Left ventricle myocardium superior (tissue), 1 donor: ENCODE measurements around the gene EXOC6. TPM values are rescaled to one million over a fixed set of nuclear protein-coding genes. Genes with fewer than 3 reads are reported as not detected.

Source experiments
- ATAC-seq: fragments of 200-7000 bp; cut with Tn5 transposase; one replicate; pipeline ENCODE4 v1.9.1; 2020; ENCODE audit warnings: mild to moderate bottlenecking, moderate library complexity
- DNase-seq: peaks from one replicate; pipeline ENCODE4 v3.0.0-alpha.2; 2020
- intact Hi-C: fragments of 100-400 bp; cut with micrococcal nuclease; formaldehyde crosslinking; loops from one replicate; pipeline ENCODE4 v1.11.0; 2022
- total RNA-seq: library from RNA; stranded (reverse); fragmentation: NEBNext Ultra II Directional; extraction: Animal tissue kit (Norgen Biotek cat#: 25700); gene quantifications from one replicate; pipeline ENCODE4 v1.2.1, GENCODE V29; 2021
- donor health status: DM: no; HTN: yes; CAD: no; lungs with severe emphysema.

EXOC6 gene
- total RNA-seq, 1 donor from 2014 or later: 9.2 TPM

DNA sequence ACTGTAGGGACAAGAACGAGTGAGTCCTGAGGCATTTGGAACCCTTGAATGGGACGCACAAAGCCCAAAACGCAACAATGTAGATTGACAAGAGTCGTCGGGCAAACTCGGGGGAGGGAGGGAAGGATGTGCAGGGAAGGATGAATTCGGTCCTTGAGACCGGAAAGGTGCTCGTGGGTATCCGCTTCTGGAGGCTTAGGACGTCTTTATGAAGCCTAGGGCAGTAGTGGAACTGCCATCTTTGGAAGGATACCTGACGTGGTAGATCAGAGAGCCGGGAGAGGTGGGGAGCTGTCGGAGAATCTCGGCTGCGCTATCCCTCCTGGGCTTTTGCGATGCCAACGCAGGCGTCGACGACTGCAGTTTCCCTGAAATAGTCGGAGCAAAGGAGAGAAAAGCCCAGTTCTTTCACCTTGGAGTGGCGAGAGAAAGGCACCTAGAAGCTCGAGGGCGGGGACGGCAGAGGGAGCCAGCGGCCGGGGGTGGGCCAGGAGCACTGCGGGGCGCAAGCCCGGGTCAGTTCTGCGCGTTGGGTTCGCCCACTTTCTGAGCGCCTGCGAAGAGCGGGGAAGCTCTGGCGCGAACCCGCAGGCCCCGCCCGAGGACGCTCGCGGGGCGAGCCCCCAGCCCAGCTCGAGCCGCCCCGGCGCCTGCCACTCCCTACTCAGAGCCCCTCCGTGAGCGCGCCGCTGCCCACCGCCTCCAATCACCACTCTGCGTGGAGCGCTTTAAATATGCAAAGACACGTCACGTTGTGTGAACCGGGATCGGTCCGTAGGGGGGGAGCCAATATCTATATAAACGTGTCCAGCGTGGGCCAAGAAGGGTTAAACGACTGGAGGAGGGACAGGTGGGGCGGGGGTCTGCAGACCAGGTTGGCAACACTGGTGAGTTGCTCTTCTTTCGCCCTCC is 211.9 kb downstream of the EXOC6 start, which contains the start of gene CYP26C1:
Gene CYP26C1, plus strand, starts transcription at position 824 of the 912 bp plus-strand sequence. CDS start 466 bp downstream, outside the sequence.
- DNase-seq: no peak
- intact Hi-C loops: no loop called here
- ATAC-seq: no peak

DNA sequence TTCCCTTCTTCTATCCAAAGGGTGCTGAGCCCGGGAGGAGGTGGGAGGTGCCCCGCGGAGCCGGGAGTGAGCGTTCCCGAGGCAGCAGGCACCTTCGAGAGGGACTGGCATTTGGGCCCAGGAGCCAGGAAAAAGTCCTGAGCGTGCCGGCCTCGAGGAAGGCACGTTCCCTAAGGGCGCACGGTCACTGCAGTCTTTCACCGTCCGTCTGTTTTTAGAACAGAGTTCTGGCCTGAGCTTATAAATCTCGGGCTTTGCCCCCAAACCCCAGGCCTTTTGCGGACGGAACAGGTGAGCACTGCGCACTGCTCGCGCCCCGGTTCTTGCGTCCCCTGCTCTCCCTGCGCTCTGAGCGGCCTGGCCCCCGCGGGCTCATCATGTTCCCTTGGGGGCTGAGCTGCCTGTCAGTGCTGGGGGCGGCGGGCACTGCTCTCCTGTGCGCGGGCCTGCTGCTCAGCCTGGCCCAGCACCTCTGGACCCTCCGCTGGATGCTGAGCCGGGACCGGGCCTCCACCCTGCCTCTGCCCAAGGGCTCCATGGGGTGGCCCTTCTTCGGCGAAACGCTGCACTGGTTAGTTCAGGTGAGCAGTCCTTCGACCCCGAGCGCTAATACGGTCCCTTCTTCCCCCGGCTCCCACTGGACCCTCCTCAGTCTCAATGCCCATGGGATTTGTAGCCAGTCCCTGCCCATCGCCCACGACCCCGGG is 212.7 kb downstream of the EXOC6 start:
- intact Hi-C loops: no loop called here
- no peak for ATAC-seq
- no peak for DNase-seq

DNA sequence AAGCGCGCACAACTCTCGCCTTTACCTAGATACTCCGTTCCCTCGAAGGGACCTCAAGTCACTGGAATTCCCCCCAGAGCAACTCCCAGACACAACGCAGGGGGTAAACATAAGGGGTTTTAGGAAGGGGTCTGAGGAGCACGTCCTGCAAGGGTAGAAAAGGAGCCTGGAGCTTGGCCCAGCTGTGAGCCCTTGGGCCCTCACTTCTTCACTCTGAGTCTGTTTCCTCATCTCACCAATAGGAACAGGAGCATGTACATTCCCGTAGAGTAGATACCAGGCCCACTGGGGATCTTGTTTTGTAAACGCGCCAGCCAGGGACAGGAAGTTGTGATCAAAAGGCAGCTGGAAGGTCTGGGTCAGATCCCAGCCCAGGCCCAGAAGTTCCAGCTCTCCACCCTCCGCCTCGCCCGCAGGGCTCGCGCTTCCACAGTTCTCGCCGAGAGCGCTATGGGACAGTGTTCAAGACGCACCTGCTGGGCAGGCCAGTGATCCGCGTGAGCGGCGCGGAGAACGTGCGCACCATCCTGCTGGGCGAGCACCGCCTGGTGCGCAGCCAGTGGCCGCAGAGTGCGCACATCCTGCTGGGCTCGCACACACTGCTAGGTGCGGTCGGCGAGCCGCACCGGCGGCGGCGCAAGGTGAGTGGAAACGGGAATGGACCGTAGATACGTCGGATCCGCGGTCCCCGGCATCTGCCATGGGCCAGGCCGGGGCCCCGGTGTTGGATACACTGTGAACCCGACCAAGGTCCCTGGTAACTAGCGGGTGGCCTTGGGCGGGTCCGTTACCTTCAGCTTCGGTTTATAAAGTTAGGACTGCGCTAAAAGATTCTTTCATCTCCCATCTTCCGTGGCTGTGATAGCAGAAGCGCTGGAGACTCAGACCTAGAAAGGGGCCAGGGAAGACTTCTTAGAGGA is 213.5 kb downstream of the EXOC6 start:
- ATAC-seq: peak; percentile 41
- no peak for DNase-seq
- intact Hi-C loops: no loop called here

DNA sequence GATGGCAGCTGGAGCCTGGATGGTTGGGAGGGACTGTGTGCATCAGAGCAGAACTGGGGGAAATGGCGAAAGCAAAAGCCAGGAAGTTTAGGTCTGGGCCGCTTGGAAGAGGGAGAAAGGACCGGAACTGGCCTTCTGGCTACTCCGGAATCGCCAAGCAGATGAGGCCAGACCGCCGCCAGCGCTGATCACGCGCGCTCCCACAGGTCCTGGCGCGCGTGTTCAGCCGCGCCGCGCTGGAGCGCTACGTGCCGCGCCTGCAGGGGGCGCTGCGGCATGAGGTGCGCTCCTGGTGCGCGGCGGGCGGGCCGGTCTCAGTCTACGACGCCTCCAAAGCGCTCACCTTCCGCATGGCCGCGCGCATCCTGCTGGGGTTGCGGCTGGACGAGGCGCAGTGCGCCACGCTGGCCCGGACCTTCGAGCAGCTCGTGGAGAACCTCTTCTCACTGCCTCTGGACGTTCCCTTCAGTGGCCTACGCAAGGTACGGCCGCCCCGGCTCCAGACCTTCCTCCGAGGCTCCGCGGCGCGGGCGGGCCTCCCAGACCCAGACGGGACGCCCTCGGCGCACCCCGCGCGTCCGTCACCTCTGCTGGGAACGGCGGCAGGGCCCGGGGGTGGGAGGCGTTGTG is 214.3 kb downstream of the EXOC6 start:
- DNase-seq (peak; percentile 36), ATAC-seq (peak; percentile 67)
- intact Hi-C loops: no loop called here

DNA sequence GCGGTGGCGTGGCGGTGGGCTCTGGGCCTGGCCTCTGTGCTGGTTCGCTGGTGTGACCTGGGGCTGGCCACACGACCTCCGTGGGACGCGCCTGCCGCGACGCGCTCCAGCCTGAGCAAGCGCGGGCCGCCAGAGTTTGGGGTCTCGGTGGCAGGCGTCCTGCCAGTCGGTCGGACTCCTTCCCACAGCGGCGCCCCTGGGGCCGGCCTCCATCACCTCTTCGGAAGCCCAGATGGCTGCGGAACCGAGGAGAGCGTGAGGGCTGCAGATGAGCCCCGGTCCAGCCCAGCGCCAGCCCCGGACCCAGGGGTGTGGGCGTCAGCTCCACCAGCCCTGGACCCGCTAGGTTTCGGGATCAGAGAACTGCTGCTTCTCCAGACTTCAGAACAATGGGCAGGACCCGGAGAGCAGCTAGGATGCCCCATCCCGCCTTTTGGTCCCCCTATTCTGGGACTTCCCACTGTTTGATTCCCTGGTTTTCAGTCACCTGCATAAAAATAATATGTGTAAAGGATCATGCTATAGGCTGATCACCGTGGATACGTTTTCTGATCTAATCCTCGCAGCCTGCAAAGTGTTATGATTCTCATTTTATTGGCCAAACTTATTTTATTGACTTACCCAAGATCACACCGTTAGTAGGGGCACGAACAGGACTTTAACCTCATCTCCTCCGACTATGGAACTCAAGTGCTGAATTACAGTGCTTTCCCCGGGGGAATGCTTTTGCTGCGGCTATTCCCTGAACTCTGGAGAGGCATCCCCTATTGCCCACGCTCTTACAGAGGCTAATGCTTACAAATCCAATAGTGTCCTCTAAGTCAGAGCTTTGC is 215.0 kb downstream of the EXOC6 start:
- no peak for ATAC-seq
- intact Hi-C loops: no loop called here
- DNase-seq: no peak

DNA sequence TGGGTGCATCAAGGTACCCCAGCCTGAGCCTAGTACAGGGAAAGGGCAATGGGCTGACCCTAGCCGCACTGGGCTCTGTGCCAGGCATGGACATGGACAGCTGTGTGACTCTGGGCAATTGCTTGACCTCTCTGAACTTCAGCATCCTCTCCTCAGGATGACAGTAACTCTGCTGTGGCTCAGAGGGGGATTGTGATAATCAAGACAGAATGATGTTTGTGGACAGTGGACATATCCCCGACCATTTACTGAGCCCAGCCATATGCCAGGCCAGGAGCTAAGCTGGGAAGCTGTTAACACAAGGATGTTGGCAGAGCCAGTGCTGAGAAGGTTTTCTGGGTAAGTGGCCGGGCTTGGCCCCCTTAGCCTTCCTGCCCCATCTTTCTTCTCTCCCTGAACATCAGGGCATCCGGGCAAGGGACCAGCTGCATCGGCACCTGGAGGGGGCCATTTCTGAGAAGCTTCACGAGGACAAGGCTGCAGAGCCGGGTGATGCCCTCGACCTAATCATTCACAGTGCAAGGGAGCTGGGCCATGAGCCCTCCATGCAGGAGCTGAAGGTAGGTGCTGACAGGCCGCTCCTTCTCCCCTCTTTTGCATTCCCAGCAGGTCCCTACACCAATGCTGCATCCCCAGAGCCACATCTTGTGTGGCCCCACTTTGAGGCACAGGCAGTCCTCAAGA is 215.8 kb downstream of the EXOC6 start:
- intact Hi-C loops: no loop called here
- DNase-seq (no peak), ATAC-seq (no peak)

DNA sequence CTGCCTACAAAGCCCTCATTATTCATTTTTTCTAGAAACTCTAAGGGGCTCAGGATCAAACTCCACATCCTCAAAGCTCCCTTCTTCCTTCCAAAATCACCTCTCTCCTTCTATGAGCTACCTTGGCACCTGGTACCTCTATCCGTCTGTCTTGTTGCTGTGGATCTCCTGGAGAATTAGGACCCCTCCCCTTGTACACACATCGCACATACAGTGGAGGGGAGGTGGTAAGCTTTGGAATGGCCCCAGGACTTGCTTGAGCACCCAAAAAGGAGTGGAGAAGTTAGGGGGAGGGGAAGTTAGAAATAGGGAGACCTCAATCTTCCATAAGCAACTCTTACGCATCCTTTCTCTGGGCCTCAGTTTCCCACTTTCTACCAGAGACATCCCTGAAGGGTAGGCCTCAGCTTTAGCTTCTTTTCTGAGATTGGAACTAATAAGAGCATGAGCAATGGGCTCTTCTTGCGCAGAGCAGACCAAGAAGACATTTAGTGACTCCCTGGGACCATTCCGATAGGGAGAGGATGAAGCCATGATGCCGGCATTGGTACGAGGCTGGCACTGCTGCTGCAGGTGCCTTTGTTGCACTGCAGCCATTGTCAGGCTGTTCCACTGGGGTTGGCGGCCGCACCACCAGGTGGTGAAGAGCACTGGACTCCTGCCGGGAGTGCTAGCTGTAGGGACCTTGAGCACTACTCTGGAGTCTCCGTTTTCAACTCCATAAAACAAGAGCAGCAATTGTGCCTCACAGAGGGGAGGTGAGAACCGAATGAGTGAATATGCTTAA is 216.7 kb downstream of the EXOC6 start:
- intact Hi-C loops: no loop called here
- ATAC-seq (no peak), DNase-seq (no peak)

DNA sequence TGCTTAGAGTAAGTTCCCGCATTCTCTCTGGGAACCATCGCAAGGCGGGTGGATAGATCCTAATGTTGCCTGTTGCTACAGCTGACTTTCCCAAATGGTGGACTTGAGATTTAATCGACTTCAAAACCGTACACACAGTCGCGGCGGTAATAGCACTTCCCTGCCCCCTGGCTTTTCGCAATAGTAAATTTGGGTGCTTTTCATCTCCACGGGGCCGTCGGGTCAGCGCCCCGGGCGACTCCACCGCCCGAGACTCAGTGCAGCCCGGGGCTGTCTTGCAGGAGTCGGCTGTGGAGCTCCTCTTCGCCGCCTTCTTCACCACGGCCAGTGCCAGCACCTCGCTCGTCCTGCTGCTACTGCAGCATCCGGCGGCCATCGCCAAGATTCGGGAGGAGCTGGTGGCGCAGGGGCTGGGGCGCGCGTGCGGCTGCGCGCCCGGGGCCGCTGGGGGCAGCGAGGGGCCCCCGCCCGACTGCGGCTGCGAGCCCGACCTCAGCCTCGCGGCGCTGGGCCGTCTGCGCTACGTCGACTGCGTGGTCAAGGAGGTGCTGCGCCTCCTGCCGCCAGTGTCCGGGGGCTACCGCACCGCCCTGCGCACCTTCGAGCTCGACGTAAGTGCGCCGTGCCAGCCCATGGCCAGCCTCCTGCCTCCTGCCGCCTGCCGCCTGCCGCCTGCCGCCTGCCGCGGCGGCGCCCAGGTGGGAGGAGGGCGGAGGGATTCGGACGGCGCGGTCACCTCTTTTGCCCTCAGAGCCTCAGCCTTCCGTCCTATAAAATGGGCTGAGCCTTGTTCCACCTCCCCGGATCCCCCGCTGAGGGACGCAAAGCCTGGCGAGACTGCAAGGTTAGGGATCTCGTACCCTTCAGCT is 217.6 kb downstream of the EXOC6 start:
- no peak for ATAC-seq
- intact Hi-C loops: no loop called here
- DNase-seq: no peak

DNA sequence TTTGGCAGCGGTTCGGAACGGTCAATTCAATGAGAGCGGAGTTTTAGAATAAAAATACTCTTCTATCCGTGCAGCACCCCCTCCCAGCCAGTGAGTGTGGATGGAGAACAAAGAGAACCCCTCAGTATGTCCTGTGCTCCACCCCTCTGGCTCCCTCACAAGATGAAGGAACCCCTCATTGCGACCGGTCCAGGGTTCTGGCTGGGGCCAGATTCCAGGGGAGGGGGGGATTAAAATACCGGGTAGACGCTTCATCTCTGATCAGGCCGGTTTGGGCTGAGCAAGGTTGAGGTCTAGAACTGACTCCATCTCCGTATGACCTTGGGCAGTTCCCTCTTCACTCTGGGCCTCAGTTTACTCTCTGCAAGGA is 218.2 kb downstream of the EXOC6 start:
- DNase-seq: no peak
- intact Hi-C loops: no loop called here
- ATAC-seq: no peak

DNA sequence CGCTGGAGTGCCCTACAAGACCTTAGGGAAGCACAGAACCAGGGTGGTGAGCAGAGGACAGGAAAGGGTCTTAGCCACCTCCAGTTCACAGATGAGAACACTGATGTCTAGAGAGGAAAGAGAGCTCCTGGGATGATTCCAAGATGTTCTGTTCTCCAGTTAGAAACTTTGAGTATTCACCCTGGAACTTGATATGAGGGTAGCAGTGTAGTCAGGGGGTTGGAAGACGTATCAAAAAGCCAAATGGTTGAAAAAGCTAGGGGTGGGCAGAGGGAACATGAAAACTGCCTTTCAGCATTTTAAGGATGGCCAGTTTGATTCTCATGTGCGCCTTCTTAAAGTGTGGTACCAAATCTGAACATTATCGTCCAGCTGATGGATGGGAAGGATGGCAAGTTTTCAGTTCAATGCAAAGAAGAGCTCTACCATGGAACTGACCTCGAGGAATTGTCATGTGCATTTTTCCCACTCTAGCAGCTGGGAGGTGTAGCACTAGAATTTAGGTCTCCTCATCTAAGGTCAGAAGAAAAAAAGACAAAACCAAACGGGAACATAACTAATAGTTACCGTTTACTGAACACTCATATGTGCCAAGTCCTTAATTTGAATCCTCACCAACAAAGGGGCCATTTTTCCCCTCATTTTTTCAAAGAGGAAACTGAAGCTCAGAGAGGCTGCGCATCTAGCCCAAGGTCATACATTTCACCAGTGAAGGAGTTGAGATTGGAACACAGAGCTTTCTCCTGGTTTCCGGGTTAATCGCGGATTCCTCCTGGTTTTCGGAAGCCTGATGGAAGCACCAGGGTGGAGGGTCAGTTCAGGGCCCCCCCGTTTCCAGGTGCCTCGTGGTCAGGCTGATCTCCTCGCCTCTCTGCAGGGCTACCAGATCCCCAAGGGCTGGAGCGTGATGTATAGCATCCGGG is 219.4 kb downstream of the EXOC6 start:
- no peak for ATAC-seq
- intact Hi-C loops: no loop called here
- DNase-seq: no peak

DNA sequence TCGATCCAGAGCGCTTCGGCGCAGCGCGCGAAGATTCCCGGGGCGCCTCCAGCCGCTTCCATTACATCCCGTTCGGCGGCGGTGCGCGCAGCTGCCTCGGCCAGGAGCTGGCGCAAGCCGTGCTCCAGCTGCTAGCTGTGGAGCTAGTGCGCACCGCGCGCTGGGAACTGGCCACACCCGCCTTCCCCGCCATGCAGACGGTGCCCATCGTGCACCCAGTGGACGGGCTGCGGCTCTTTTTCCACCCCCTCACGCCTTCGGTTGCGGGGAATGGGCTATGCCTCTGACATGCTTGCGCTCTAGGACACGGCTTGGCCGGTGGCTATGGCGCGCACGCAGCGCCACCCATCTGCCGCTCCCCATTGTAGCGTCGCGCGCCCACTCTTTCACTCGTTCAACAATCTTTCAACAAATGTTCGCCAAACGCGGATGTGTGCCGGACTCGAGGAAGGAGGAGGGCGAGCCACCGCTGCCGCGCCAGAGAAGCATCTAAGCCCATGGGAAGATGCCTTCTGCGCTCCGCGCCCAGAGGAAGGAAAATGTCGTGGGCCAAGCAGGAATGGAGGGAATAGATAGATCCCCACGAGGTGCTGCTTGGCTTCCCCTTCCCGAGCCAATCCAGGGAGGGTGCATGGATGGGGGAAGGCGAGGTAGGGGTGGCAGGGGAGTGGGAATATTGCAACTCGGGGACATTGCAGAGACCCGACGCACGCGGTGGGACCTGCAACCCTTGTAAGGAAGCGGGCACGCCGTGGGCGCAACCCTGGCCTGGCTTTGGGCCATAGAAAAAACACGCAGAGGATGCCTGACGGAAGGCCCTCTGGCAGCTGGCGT is 220.3 kb downstream of the EXOC6 start:
- intact Hi-C loops: no loop called here
- DNase-seq (no peak), ATAC-seq (no peak)

DNA sequence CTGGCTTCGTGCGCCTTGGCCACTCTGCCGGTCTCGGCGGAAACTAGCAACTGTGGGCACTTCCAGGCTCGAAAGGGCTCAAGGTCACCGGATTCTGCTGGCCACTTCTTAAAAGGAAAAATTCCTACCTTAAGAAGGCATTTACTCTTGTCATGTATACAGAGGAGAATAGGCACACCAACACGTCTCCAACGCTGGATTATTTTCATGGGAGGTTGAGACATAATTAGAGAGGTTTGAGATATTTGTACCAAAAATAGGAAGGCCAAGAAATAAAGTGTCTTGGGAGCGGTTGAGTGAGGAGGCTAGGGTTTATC is 220.9 kb downstream of the EXOC6 start:
- intact Hi-C loops: no loop called here
- ATAC-seq (no peak), DNase-seq (no peak)

DNA sequence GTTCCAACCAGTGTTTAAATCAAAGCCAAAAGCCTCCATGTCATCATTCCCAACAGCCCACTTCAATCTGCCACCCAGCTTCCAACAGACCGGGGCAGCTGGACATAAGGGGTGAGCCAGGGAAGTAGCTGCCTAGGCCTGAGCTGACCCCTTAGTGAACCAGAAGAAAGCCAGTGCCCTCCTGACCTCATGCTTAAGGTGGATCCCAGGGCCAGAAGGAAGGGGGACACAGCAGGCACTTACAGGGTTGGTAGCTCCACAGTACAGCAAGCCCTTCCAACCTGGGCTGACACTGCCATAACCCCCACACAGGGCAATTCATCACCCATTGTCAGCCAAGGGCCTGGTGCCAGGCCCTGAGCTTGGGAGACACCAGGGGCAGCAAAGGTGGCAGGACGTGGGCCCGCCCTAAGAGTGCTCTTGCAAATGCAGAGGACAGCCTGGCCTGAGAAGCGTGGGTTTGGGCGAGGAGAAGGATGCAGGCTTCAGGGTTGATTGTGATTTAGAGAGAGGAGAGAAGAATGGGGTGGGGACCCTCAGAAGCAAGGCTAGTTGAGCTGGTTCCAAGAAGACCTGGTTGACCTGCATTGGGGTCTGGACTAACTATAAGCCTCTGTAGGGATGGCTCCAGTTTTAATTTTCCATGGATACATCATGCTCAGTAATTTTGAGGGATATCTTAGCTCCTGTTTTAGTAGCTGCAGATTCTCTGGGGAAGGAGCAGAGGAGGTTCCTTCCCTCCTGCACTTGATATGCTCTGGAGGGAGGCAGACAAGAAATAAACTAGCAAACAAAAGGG is 222.3 kb downstream of the EXOC6 start:
- intact Hi-C loops: no loop called here

DNA sequence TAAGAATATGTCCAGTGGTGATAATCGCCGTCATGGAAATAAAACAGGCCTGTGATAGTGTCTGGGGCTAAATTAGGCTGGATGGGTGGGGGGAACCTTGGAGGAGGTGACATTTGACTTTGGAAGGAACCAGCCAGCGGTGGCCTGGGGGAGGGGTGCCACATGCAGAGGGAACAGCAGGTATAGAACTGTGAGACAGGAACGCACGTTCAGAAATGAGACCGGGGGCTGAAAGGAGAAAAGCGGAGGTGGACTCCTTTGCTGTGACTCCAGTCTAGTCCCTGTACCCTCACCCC is 222.8 kb downstream of the EXOC6 start:
- no peak for DNase-seq
- intact Hi-C loops: no loop called here
- no peak for ATAC-seq

More for the DNA sequence above, 222.3 kb downstream of the EXOC6 start:
- ATAC-seq (no peak), DNase-seq (no peak)
